Measurements from ENCODE around the gene TBC1D8.
"Not testable (repeated sequence)": the region's sequence is repeated elsewhere in the genome, so short reads cannot be mapped to it uniquely, and the experiment has no call there.

TBC1D8 gene

DNA sequence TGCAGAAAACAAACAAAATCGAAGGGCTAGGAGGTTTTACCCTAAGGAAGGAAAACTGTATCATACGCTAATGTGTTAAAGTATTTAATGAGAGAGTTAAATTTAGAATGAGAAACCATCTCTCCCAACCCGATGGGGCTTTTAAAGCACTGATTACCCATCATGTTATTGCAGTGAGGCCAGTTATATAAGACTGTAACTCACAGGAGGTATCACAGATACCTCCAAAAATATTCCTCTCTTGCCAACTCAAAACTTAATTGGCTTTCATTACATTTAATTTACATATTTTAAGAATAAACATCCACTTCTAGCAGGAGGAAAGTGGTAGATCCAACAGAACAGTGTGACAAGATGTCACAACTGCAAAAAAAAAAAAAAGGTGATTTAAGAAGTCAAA lies 92.8 kb downstream of the TBC1D8 start:
- no peak for TF ChIP-seq CTCF (IDR thresholded peaks at IDR 0.05; ENCODE audit: insufficient read depth, low read depth, low read length, missing control alignments)
- H3K4me3 ChIP-seq (ENCODE audit: low read length): no peak overlapping the region
- no peak for DNase-seq (ENCODE audit: low read depth)

- TF ChIP-seq CTCF (IDR thresholded peaks at IDR 0.05; ENCODE audit: insufficient read depth, low read depth, low read length, missing control alignments): no peak
- no peak overlapping the region for H3K4me3 ChIP-seq (ENCODE audit: low read length)
- DNase-seq (ENCODE audit: low read depth): no peak
Measured at GRCh38 chr2:101057051-101057933, 93.9 kb downstream of the TBC1D8 start.

DNA sequence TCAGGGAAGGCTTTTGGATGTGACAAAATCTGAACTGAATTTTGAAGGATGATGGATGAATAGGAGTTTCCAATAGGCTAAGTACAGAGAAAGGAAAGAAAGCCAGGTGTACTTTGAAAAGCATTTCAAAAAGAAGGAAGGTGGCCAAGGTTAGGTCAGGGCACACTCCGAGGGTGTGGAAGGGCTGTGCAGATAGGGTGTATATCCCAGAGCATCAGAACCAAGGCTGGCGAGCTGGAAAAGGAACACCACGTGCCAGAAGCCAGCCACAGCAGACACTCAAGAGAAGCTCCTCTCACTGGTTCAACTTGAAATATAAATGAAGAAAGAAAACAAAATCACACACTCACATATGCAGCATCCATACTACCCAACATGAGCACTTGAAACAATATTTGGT lies 98.1 kb downstream of the TBC1D8 start:
- TF ChIP-seq CTCF (IDR thresholded peaks at IDR 0.05; ENCODE audit: insufficient read depth, low read depth, low read length, missing control alignments): no peak
- DNase-seq (ENCODE audit: low read depth): no peak
- no peak overlapping the region for H3K4me3 ChIP-seq (ENCODE audit: low read length)

DNA sequence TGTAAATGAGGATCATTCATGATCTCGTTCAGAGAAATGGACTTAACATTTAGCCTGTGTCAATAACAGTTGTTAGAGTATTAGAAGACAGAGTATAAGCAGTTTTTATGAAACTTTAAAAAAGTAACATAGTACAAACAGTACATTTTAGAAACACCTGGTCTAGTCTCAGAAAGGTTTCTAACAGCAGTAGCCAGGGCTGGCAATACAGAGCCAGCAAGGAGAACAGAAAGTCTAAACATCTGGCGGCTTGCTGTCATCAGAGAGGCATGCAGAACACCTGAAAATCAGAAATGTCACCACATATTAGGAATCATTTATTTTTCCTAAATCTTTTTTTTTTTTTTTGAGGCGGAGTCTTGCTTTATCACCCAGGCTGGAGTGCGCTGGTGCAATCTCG lies 99.0 kb downstream of the TBC1D8 start:
- H3K4me3 ChIP-seq (ENCODE audit: low read length): no peak overlapping the region
- TF ChIP-seq CTCF (IDR thresholded peaks at IDR 0.05; ENCODE audit: insufficient read depth, low read depth, low read length, missing control alignments): no peak
- DNase-seq (ENCODE audit: low read depth): no peak

- not testable (repeated sequence) for H3K4me3 ChIP-seq (ENCODE audit: low read length); DNase-seq (ENCODE audit: low read depth)
Measured at GRCh38 chr2:101050886-101051285, 100.3 kb downstream of the TBC1D8 start.

- no peak for TF ChIP-seq CTCF (IDR thresholded peaks at IDR 0.05; ENCODE audit: insufficient read depth, low read depth, low read length, missing control alignments)
- H3K4me3 ChIP-seq (ENCODE audit: low read length): no peak overlapping the region
- no peak for DNase-seq (ENCODE audit: low read depth)
Measured at GRCh38 chr2:101048756-101049155, 102.4 kb downstream of the TBC1D8 start.

DNA sequence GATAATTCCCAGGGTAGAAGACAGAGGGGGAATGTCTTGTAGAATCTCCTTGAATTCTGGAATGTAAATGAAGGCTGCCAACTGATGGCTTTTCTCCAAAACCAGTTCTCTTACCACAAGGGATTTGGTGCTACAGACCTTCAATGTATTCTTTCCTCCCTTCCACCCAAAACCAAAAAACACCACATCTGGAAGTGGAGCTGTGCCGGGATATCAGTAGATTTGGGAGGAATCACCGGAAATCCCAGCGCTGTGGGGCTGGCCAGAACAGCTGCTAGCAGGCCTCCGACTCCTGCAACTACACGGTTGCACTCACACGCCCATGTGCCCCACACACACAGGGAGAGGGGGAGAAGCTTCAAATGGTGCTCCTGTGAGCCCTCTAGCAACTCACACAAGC lies 103.4 kb downstream of the TBC1D8 start:
- DNase-seq (ENCODE audit: low read depth): no peak

More for the DNA sequence above, 103.4 kb downstream of the TBC1D8 start:
- H3K4me3 ChIP-seq (ENCODE audit: low read length): no peak overlapping the region
- no peak for TF ChIP-seq CTCF (IDR thresholded peaks at IDR 0.05; ENCODE audit: insufficient read depth, low read depth, low read length, missing control alignments)

Measured in epithelial cell of esophagus (primary cell).